GM12891 (cell line): ENCODE results near the gene ACOT6.

Experiments used
- PAX5 ChIP-seq: IDR thresholded peaks from 2 replicates; pipeline ENCODE4 v1.6.1; 2011; ENCODE audit warnings: low read length, moderate library complexity, mild to moderate bottlenecking; ENCODE audit not compliant: insufficient read depth, severe bottlenecking
- POLR2A ChIP-seq: IDR thresholded peaks from 2 replicates; pipeline ENCODE4 v1.6.1; 2011; ENCODE audit warnings: low read depth, low read length, control low read depth
- POLR2AphosphoS5 ChIP-seq: IDR thresholded peaks from 2 replicates; pipeline ENCODE4 v1.6.1; 2011; ENCODE audit warnings: low read depth, low read length, control low read depth
- POU2F2 ChIP-seq: IDR thresholded peaks from 2 replicates; pipeline ENCODE4 v1.6.1; 2011; ENCODE audit warnings: low read depth, mild to moderate bottlenecking, control low read depth, low read length, moderate library complexity
- SPI1 ChIP-seq: IDR thresholded peaks from 2 replicates; pipeline ENCODE4 v1.6.1; 2011; ENCODE audit warnings: low read depth, low read length, control low read depth

GRCh38 chr14:73655851-73656250 lies 43.5 kb downstream of the ACOT6 start:
- TF ChIP-seq POU2F2 (no peak), POLR2A (no peak), SPI1 (no peak), POLR2AphosphoS5 (no peak), PAX5 (no peak)
